CD14-positive monocyte (primary cell): ENCODE results near the gene CELF5. TPM values are rescaled to one million over a fixed set of nuclear protein-coding genes. Genes with fewer than 3 reads are reported as not detected.
A peak's percentile ranks its signal among the peaks of the same experiment; 100 is the strongest.
"Not testable (repeated sequence)": the region's sequence is repeated elsewhere in the genome, so short reads cannot be mapped to it uniquely, and the experiment has no call there.

ENCODE experiments used
- DNase-seq, 3 donors: peaks; one replicate each; pipeline ENCODE4 v3.0.0-alpha.2; 2011 to 2022
- H2AFZ ChIP-seq: 2 replicates; pipeline ENCODE4 v1.6.0; 2012; ENCODE audit warnings: mild to moderate bottlenecking, low read depth, low read length, inconsistent platforms; ENCODE audit not compliant: insufficient read depth, poor library complexity, severe bottlenecking
- H3K27ac ChIP-seq, 2 donors: 1 replicate in 1 of 2; 2 replicates in 1 of 2; pipeline ENCODE4 v1.5.1; 2012 to 2013; ENCODE audit warnings: low read length in 2 of 2, control low read depth in 1 of 2, inconsistent platforms in 1 of 2, low read depth in 1 of 2, mild to moderate bottlenecking in 1 of 2
- H3K27me3 ChIP-seq, 2 donors: one replicate each; pipeline versions ENCODE4 v1.6.0 to v1.6.1; 2011 to 2013; ENCODE audit warnings: low read length in 2 of 2; ENCODE audit not compliant: control insufficient read depth in 2 of 2, insufficient read depth in 2 of 2
- H3K36me3 ChIP-seq, 2 donors: replicated peaks in 1 of 2; 1 replicate in 1 of 2; 2 replicates in 1 of 2; pipeline versions ENCODE4 v1.5.1 to v1.6.1; 2012 to 2013; ENCODE audit warnings: low read length in 2 of 2, control low read depth in 1 of 2, inconsistent platforms in 1 of 2, mild to moderate bottlenecking in 1 of 2; ENCODE audit not compliant: insufficient read depth in 2 of 2, control insufficient read depth in 1 of 2
- H3K4me1 ChIP-seq, 2 donors: 1 replicate in 1 of 2; 2 replicates in 1 of 2; pipeline versions ENCODE4 v1.5.1 to v1.6.1; 2012 to 2013; ENCODE audit warnings: low read length in 2 of 2, control low read depth in 1 of 2, inconsistent platforms in 1 of 2, mild to moderate bottlenecking in 1 of 2, moderate library complexity in 1 of 2; ENCODE audit not compliant: insufficient read depth in 2 of 2, control insufficient read depth in 1 of 2
- H3K4me2 ChIP-seq: replicated peaks from 2 replicates; pipeline ENCODE3; 2012; ENCODE audit warnings: low read length, moderate library complexity, mild to moderate bottlenecking; ENCODE audit not compliant: poor library complexity, severe bottlenecking; ENCODE audit errors: extremely low read depth
- H3K4me3 ChIP-seq, 3 experiments: fragments of 200-600 bp in 1 of 3; sonication (generic) in 1 of 3; replicated peaks in 1 of 3; 1 replicate in 2 of 3; 2 replicates in 1 of 3; pipeline ENCODE4 v1.5.1; 2011 to 2013; ENCODE audit warnings: low read length in 3 of 3, mild to moderate bottlenecking in 3 of 3, control low read depth in 2 of 3, low read depth in 2 of 3, inconsistent platforms in 1 of 3, moderate library complexity in 1 of 3
- H3K79me2 ChIP-seq: 2 replicates; pipeline ENCODE4 v1.6.0; 2012; ENCODE audit warnings: mild to moderate bottlenecking, control low read depth, inconsistent platforms, low read length, moderate library complexity; ENCODE audit not compliant: insufficient read depth
- H3K9ac ChIP-seq: 2 replicates; pipeline ENCODE4 v1.6.0; 2017; ENCODE audit warnings: low read length, mild to moderate bottlenecking; ENCODE audit not compliant: insufficient read depth, poor library complexity, severe bottlenecking
- H3K9me3 ChIP-seq, 2 donors: replicated peaks in 1 of 2; 1 replicate in 1 of 2; 2 replicates in 1 of 2; pipeline versions ENCODE4 v1.5.1 to v1.6.1; 2012 to 2013; ENCODE audit warnings: low read length in 2 of 2, control low read depth in 1 of 2; ENCODE audit not compliant: control insufficient read depth in 1 of 2, insufficient read depth in 1 of 2
- H4K20me1 ChIP-seq: 2 replicates; pipeline ENCODE4 v1.6.0; 2012; ENCODE audit warnings: mild to moderate bottlenecking, low read length, control low read depth, moderate library complexity; ENCODE audit not compliant: insufficient read depth
- H3K27ac Mint-ChIP-seq, 7 donors: one replicate each; pipeline ENCODE4 v1.8.0; 2020; ENCODE audit warnings: mild to moderate bottlenecking in 7 of 7, mixed read lengths in 7 of 7, moderate library complexity in 6 of 7, inconsistent platforms in 2 of 7
- H3K27me3 Mint-ChIP-seq, 3 donors: one replicate each; pipeline ENCODE4 v1.8.0; 2021 to 2022; ENCODE audit warnings: low read depth in 3 of 3, mild to moderate bottlenecking in 3 of 3, mixed read lengths in 3 of 3, moderate library complexity in 3 of 3, inconsistent platforms in 1 of 3
- H3K36me3 Mint-ChIP-seq, 2 donors: one replicate each; pipeline ENCODE4 v1.8.0; 2020; ENCODE audit warnings: mixed read lengths in 2 of 2, inconsistent platforms in 1 of 2, mild to moderate bottlenecking in 1 of 2
- H3K4me1 Mint-ChIP-seq: one replicate; pipeline ENCODE4 v1.8.0; 2020; ENCODE audit warnings: mild to moderate bottlenecking, mixed read lengths
- H3K4me3 Mint-ChIP-seq, 2 donors: one replicate each; pipeline ENCODE4 v1.8.0; 2020; ENCODE audit warnings: mild to moderate bottlenecking in 2 of 2, mixed read lengths in 2 of 2, moderate library complexity in 1 of 2
- H3K9me3 Mint-ChIP-seq, 7 donors: one replicate each; pipeline ENCODE4 v1.8.0; 2020 to 2022; ENCODE audit warnings: mixed read lengths in 7 of 7, mild to moderate bottlenecking in 6 of 7, moderate library complexity in 6 of 7, inconsistent platforms in 2 of 7
- CTCF ChIP-seq: fragments of 200-600 bp; IDR thresholded peaks from one replicate; pipeline ENCODE4 v1.8.0; 2022; ENCODE audit warnings: antibody characterized with exemption, mild to moderate bottlenecking
- WGBS: methylation state at CpG from one replicate; pipeline ENCODE4 v1.1.5; 2013; ENCODE audit warnings: missing lambda C conversion rate; ENCODE audit not compliant: insufficient coverage; 5-methylcytosine and 5-hydroxymethylcytosine counted together
- intact Hi-C, 2 donors: fragments of 100-400 bp; cut with micrococcal nuclease; formaldehyde crosslinking; loops; one replicate each; pipeline versions ENCODE4 v1.15.0 to v1.15.1; 2023
- polyA plus RNA-seq, 3 donors: library from polyadenylated mRNA; depleted of rRNA in 1 of 3; unstranded in 2 of 3; stranded (reverse) in 1 of 3; fragments of 300-500 nt in 2 of 3; fragments of >200 nt in 1 of 3; fragmentation: Illumina TruSeq in 2 of 3; gene quantifications; 1 replicate in 2 of 3; 2 replicates in 1 of 3; pipeline ENCODE4 v1.2.3, GENCODE V29; 2012 to 2021

CELF5 gene
- polyA plus RNA-seq, 3 donors = not detected

- Histone ChIP-seq H2AFZ (no peak overlapping the region), H3K9me3 (no peaks in the 10 kb centered on the region), H3K4me2 (no peak overlapping the region), H4K20me1 (no peaks in the 10 kb centered on the region), H3K27me3 (no peaks in the 10 kb centered on the region), H3K27ac (no peak overlapping the region), H3K36me3 (peaks cover 64 to 84% of the 10 kb centered on the region in 2 donors), H3K4me3 (no peak overlapping the region), H3K4me1 (no peaks in the 10 kb centered on the region), H3K79me2 (no peaks in the 10 kb centered on the region), H3K9ac (no peak overlapping the region)
- Mint-ChIP-seq H3K9me3 (no peaks in the 10 kb centered on the region), H3K4me3 (no peak overlapping the region), H3K4me1 (no peaks in the 10 kb centered on the region), H3K27ac (peak overlapping the region in 1 of 7 donors; percentile 73), H3K27me3 (no peaks in the 10 kb centered on the region), H3K36me3 (peaks cover 46 to 80% of the 10 kb centered on the region in 2 donors)
- intact Hi-C loops = no loop called here
- DNase-seq = no peak
- WGBS = 99% methylated on average over 11 of the region's 14 CpGs
- TF ChIP-seq CTCF = no peak
These were observed 22.6 kb upstream of the CELF5 start for GRCh38 chr19:3201911-3202310.

- WGBS = 96% methylated on average over 11 of the region's 12 CpGs
- no peaks in the 10 kb centered on the region for H3K9me3 Mint-ChIP-seq
- H3K27me3 Mint-ChIP-seq = no peaks in the 10 kb centered on the region
- Histone ChIP-seq H4K20me1 (no peaks in the 10 kb centered on the region), H3K36me3 (peaks cover 66 to 84% of the 10 kb centered on the region in 2 donors), H3K4me3 (no peak overlapping the region), H3K79me2 (no peaks in the 10 kb centered on the region), H3K27me3 (no peaks in the 10 kb centered on the region), H3K9ac (no peak overlapping the region), H3K9me3 (no peaks in the 10 kb centered on the region), H3K4me1 (no peaks in the 10 kb centered on the region), H2AFZ (no peak overlapping the region), H3K4me2 (no peak overlapping the region), H3K27ac (no peak overlapping the region)
- no peak for DNase-seq
- H3K27ac Mint-ChIP-seq = no peak overlapping the region
- intact Hi-C loops = no loop called here
- H3K4me3 Mint-ChIP-seq = no peak overlapping the region
- peaks cover 44 to 80% of the 10 kb centered on the region in 2 donors for H3K36me3 Mint-ChIP-seq
- no peak for TF ChIP-seq CTCF
- no peaks in the 10 kb centered on the region for H3K4me1 Mint-ChIP-seq
These were observed 22.1 kb upstream of the CELF5 start for GRCh38 chr19:3202346-3202745.

GRCh38 chr19:3202895-3203294 lies 21.6 kb upstream of the CELF5 start:
- H3K36me3 Mint-ChIP-seq = peaks cover 44 to 81% of the 10 kb centered on the region in 2 donors
- H3K9ac ChIP-seq, H3K4me2 ChIP-seq, H3K4me3 ChIP-seq, H3K9me3 ChIP-seq, DNase-seq, H3K27me3 Mint-ChIP-seq, H3K4me1 Mint-ChIP-seq, H3K4me1 ChIP-seq, H2AFZ ChIP-seq, H3K4me3 Mint-ChIP-seq, H3K9me3 Mint-ChIP-seq, H3K79me2 ChIP-seq, H4K20me1 ChIP-seq, H3K27ac Mint-ChIP-seq, H3K27ac ChIP-seq, intact Hi-C loops, H3K27me3 ChIP-seq: not testable (repeated sequence)
- peaks cover 72 to 88% of the 10 kb centered on the region in 2 donors for H3K36me3 ChIP-seq
- WGBS = 97% methylated on average over 5 of the region's 7 CpGs
